HG03354 (cell line): ENCODE measurements around the gene SLC39A10.

Experiments
- ATAC-seq: cut with Tn5 transposase; IDR thresholded peaks from one replicate; pipeline ENCODE4 v1.9.1; 2021; ENCODE audit warnings: mild to moderate bottlenecking; ENCODE audit not compliant: unreplicated experiment, poor library complexity, severe bottlenecking

SLC39A10 gene, protein sequence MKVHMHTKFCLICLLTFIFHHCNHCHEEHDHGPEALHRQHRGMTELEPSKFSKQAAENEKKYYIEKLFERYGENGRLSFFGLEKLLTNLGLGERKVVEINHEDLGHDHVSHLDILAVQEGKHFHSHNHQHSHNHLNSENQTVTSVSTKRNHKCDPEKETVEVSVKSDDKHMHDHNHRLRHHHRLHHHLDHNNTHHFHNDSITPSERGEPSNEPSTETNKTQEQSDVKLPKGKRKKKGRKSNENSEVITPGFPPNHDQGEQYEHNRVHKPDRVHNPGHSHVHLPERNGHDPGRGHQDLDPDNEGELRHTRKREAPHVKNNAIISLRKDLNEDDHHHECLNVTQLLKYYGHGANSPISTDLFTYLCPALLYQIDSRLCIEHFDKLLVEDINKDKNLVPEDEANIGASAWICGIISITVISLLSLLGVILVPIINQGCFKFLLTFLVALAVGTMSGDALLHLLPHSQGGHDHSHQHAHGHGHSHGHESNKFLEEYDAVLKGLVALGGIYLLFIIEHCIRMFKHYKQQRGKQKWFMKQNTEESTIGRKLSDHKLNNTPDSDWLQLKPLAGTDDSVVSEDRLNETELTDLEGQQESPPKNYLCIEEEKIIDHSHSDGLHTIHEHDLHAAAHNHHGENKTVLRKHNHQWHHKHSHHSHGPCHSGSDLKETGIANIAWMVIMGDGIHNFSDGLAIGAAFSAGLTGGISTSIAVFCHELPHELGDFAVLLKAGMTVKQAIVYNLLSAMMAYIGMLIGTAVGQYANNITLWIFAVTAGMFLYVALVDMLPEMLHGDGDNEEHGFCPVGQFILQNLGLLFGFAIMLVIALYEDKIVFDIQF

DNA sequence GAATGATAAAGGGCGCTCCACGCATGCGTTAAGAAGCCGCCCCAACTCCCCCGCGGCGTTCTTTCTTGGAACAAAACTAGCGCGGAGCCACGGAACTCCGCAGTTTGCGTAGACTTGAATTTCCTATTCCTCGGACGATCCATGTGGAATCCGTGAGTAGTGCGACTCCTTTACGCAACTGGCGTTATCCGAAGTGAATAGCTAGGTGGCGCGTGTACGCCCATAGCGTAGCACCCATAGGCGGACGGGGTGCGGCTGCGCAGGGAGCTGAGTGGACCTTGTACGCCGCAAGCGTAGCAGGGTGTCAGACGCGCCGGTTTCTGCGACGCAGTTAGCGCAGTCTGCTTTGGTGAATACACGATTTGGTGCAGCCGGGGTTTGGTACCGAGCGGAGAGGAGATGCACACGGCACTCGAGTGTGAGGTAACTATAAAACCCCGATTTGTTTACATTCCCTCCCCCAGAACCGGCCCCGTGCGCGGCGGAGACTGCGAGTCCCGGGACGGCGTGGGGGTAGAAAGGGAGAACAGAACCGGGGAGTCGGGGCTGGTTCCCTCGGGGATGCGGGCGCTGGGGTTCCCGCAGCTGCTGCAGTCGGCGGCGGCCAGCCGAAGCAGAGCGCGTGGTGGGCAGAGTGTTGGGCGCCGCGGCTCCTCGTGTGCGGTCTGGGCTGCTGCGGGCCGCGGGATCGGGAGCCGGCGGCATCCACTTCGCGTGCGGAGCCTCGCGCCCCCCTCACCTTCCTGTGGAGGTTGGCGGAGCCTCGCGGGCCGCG lies at the start of gene SLC39A10:
Gene SLC39A10, plus strand, starts transcription at position 368 of the 775 bp plus-strand sequence. CDS start 22,817 bp downstream, outside the sequence.
- peak; percentile 82 for ATAC-seq

DNA sequence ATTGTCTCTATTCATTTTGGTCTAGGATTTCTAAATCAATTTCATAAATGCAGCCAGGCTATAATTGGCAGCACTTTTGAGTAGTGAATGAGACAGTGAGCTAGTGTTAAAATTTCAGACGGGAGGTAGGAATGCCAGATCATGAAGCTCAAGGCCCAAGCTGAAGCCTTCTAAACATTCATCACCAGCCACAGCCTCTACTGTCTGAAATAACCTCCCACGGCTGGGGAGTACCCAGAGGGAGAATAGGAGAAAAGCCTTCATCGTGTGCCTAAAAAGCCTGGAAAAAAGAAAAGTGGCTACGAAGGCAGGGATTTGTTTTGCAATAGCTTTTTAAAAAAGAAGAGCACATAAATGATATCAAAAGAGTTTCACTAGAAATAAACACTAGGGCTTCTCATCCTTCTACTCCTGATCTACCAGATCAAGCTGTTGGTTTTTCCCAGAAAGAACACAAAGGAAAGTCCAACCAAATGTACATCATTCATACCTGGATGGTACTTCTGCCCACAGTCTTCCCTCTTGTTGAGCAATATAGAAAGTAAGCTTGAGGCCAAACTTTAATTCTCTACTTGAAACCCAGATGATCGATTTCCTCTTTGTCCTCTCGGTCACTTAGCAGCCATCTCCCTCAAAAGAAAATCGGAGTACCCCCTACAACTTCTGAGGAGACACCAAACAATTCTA lies 48.1 kb upstream of the SLC39A10 start:
- no peak for ATAC-seq

DNA sequence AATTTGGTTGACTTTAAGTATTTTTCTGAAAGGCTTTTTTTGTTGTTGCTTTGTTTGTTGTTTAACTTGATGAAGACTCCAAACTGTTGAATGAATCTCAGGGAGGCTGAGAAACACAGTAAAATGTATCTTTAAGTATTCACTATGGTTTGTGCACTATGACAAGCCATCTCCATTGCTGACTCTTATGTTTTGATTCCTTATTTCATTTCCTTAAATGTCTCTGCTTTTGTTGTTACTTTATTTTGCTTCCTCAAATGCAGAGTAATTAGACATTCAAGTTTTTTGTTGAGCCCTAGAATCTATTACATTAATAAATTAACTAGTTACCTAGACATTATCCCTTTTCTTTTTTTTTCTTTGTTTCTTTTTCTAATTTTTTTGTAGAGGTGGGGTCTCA lies 46.3 kb upstream of the SLC39A10 start:
- no peak for ATAC-seq

DNA sequence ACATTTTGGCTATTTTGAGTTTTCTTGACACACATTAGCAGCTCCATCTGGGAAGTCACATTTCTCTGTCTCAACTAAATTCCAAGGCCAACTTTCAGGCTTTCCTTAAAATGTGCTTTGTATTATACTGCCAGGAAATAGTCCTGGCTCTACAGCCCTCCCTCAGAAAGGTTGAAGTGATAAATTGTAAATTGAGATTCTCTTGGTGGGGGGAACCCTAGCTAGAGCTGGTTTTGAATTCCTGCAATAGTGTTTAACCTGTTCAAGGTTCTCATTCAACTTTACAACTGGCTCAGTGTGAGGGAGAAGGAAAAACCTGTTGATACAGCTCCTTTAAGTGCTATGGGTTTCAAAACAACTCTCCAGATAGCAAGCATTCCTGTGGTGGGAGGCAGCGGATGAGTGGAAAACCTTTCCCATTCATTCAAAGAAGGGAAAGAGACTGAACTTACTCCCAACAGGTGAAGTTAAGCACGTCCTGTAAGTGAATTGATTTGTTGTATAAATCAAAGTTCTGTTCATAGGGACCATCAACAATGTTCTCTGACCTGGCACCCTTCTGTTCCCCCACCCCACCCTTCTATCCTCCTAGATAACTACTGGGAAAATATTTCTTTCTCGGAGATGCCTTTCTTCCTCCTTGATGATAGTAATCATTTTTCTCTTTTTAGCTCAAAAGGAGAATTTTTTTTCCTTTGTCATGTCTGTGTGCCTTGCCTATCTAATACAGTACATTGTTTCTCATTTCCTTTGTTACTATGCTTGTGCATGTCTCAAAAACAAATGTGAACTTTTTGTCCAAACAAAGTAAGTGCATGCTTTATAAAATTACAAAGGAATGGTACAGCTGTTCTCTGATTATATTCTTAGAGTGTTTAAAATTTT lies 44.2 kb upstream of the SLC39A10 start:
- no peak for ATAC-seq

DNA sequence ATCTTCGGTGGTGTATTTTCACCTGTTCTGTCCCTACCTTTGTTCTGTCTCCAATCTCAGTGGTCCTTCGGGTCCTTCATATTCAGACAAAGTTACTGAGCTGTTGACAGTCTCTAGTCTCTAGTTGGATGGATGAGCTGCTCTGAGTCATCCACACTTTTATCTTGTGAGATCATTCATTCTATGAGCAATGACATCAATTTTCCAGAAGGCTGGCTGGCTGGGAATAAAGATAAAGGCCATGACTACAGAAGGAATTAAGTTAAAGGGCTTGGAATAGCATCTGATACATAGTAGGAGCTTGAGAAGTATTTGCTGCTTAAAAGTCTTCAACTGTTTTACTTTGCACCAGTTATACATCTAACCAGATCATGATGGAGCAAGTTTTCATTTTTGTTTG lies 43.1 kb upstream of the SLC39A10 start:
- no peak for ATAC-seq

DNA sequence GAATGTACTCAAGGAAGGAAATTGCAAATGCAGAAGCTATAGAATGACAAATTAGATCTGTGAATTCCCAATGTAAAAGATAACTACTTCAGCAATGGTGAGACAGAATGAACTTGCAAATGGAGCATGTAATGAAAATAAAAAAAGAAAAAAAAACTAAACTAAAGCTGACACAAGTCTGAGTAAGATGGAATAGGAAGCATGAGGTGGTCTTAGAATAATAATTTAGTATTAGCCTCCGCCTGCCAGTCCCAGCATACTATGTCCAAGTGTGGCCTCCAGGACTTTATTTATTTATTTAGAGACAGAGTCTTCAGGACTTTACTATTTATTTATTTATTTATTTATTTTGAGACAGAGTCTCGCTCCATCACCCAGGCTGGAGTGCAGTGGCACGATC lies 37.4 kb upstream of the SLC39A10 start:
- ATAC-seq: no peak

DNA sequence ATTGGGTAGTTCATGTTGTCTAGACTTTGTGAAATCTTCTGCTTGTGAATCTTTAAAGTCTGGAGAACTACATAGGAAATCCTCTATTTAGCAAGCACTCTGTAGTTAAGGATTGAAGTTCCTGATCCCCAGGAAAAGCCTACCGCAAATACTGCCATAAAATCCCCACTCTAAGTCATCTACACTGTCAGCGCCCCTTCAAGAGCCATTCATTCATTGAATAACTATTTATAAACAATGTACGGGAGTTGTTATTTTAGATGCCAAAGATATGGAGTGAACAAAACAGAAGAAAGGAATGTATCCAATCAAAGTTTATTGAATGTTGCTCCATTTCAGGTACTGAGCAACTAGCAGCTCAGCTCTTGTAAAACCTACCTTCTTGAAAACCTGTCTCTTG lies 36.5 kb upstream of the SLC39A10 start:
- no peak for ATAC-seq

DNA sequence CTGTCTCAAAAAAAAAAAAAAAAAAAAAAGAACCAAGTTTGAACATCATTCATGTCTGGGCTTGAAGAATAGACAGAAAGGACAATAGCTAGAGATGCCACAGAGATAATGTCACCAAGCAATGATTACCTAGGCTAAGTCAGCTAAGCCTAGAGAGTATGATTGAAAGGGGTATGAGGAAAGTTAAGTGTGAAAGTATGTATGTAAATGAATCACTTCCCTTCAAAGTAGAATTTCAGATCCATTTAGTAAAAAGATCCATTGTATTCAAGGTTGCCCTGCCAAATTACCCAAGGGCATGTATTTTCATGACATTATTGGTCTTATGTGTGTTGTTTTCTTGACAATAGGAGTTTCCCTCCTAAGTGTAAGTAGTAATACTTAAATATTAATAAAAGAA lies 34.1 kb upstream of the SLC39A10 start:
- peak; percentile 86 for ATAC-seq

DNA sequence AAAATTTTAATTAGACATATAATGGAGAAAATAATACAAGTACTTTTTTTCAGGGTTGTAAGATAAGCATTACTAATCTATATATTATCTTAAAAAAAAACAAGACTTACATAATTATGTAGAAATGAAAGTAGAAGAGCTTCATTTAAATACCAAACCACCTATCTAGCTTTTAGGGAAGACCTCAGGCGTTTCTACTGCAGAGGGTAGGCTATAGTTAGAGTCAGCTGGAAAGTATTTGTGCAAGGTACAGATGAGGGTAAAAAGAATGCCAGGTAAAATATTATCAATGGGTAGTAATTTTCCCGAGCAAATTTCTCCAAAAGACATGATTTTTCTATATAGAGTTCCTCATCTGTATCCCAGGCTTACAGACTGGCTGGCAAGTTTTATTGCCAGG lies 30.5 kb upstream of the SLC39A10 start:
- ATAC-seq: no peak

DNA sequence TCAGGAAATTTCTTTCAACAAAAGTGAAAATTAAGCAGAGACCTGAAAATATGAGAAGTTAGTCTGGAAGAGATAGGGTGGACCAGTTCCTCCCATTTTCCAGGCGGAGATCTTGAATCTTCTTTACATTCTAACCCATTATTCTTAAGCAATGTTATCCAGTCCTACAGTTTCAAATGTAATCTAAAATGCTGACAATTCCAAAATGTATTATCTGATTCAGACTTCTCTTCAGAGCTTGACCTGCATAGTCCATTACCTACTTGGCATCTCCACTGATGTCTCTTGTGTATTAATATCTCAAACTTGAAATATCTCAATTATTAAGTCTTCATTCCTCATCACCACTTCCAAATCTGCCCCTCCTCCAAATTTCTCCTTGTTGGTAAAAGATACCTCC lies 28.4 kb upstream of the SLC39A10 start:
- ATAC-seq: no peak

DNA sequence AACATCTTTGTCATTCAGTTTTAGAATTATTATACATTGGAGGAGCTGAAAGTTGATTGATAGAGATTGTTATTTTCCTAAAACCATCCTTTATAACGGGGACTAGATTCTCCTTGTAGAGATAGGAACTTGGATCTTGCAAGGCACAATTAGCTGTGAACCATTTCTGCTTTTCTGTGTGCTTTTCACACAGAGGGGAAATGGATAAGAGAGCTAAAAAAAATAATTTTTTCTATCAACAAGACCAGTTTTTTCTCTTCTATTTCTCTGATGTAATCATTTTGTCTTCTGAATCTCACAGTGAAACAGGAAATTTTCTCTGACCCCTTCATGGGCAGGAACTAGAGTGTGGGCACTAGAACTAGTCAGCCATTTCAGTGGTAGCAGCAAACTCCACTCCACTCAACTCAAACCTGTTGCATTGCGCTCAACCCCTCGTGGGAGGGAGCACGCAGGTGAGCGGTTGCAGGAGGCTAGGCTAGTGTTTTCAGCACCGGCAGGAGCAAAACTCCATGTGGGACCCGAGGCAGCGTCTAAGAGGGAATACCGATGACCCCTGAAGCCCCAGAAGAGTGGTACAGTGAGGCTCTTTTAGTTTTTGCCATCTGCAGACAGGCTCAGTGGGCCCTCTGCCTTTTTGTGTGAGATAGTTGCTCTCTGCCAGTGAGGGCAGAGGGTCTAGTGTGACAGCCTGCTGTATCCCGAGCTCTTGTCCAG lies 24.0 kb upstream of the SLC39A10 start:
- ATAC-seq: no peak

DNA sequence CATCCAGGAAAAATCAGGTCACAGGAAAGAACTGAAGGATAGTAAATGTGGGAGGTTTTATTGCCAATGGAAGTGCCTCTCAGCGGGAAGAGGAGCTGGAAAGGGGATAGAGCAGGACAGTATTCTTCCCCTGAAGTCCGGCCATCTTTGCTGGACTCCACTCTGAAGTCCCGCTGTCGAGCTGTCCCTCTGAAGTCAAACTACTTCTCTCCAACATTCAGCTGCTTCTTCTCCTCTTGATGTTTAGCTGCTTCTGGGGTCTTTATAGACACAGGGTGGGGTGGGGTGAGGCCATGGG lies 23.5 kb upstream of the SLC39A10 start:
- ATAC-seq: no peak

DNA sequence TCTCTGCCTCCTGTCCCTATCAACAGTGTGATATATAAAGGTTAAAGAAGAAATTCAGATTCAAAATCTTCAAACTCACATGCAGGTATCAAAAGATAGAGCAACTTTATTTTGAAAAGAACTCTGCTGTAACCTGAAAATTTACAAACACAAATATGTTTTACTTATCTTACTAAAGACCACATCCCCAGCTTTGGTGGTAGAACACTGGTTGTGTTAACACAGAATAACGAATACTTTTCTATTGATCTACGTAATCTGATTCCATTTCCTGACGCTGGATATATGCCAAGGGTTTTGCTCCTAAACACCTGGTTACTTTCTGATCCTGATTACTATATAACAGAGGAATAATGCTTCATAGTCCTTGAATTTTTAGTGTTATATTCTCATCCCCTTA lies 23.1 kb upstream of the SLC39A10 start:
- no peak for ATAC-seq

DNA sequence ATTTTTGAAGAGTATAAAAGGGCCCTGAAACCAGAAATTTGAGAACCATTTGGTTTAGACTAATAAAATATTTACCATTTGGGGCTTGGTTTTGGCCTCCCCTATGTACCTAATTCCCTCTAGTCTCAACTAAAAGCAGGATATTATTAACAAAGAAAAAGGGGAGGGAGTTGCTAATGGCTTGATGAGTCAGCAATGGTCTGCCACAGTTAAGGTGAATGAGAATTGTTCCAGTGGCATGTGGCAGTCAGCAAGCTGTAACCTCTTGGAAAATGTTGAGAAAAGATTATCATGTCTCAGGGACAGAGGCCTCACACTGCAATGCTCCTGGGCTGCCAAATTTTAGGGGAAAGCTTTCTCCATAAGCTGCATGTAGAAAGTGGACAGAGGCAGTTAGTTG lies 20.1 kb upstream of the SLC39A10 start:
- no peak for ATAC-seq

DNA sequence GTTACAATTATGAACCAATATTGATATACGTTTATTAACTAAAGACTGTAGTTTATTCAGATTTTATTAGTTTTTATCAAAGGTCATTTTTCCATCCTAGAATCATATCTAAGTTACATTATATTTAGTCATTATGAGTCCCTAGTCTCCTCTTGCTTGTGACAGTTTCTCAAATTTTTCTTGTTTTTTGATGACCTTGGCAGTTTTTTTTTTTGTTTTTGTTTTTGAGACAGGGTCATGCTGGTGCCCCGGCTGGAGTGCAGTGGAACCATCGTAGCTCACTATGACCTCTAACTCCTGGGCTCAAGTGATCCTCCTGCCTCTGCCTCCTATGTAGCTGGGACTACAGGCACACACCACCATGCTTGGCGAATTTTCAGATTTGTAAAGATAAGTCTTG lies 18.3 kb upstream of the SLC39A10 start:
- no peak for ATAC-seq

DNA sequence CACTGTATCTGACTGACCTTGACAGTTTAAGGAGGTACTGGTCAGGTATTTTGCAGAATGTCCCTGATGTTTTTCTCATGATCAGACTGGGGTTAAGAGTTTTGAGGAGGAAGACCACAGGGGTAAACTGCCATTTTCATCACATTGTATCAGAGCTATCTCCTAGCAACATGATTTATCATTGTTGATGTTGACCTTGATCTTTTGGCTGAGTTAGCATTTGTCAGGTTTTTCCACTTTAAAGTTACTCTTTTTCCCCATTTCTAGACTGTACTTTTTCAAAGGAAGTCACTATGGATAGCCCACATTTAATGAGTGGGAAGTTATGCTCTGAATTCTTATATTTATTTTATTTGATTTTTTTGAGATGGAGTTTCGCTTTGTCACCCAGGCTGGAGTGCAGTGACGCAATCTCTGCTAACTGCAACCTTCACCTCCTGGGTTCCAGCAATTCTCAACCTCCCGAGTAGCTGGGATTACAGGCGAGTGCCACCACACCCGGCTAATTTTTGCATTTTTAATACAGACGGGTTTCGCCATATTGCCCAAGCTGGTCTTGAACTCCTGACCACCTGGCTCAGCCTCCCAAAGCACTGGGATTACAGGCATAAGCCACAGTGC lies 17.7 kb upstream of the SLC39A10 start:
- ATAC-seq: no peak

DNA sequence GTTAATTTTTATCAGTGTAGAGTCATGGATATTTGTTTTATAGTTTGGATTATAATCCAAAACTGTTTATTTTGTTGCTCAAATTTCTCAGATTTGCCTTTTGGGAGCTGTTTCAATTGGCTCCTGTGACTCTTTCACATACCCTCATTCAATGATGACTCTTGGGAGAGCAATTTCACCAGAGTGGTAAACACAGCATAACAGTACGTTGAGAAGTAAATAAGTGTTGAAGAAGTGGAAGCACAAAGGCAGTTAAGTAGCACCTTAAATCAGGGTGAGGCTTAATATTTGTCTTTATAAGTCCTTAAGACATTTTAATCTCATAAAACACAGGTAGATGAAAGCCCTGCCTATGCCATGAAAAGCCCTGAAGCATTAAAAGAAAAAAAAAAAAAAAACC lies 17.1 kb upstream of the SLC39A10 start:
- no peak for ATAC-seq
